Measurements from ENCODE around the gene XRCC3. TPM values are rescaled to one million over a fixed set of nuclear protein-coding genes. Genes with fewer than 3 reads are reported as not detected.

Gene XRCC3
- total and polyA plus RNA-seq, 7 experiments from 2014 or later = 5.1 to 38.9 (median 10.2) TPM

GRCh38 chr14:103704708-103705107, 10.5 kb downstream of the XRCC3 start:
- no peak overlapping the region for H3K4me3 Mint-ChIP-seq
- Histone ChIP-seq H3K27me3 (ENCODE audit: control insufficient read depth in 2 of 2, insufficient read depth in 2 of 2, low read length in 2 of 2) (no peaks in the 10 kb centered on the region), H3K36me3 (ENCODE audit: control insufficient read depth in 2 of 3, insufficient read depth in 3 of 3, low read length in 3 of 3) (peaks cover 0 to 71% (median 0%) of the 10 kb centered on the region in 3 experiments), H3K27ac (ENCODE audit: low read depth, low read length) (no peak overlapping the region), H3K4me1 (ENCODE audit: control insufficient read depth in 2 of 2, insufficient read depth in 2 of 2, low read length in 2 of 2) (no peaks in the 10 kb centered on the region), H3K4me3 (ENCODE audit: low read length) (no peak overlapping the region), H3K9me3 (ENCODE audit: control insufficient read depth in 2 of 3, low read length in 3 of 3) (no peaks in the 10 kb centered on the region)
- peak overlapping the region in 1 of 9 donors; percentile 38 for H3K27ac Mint-ChIP-seq
- DNase-seq (no peak), ATAC-seq (no peak)
- intact Hi-C loops (cut with micrococcal nuclease) = no loop called here
- ChIA-PET CTCF (no interaction called here), POLR2A (no interaction called here)
- peaks cover 0 to 2% (median 0%) of the 10 kb centered on the region in 11 donors for H3K9me3 Mint-ChIP-seq
- peaks cover 0 to 11% (median 0%) of the 10 kb centered on the region in 5 donors for H3K36me3 Mint-ChIP-seq
- H3K27me3 Mint-ChIP-seq = no peaks in the 10 kb centered on the region
- H3K4me1 Mint-ChIP-seq = peaks cover 0 to 10% (median 0%) of the 10 kb centered on the region in 7 donors

GRCh38 chr14:103703433-103704385, 11.5 kb downstream of the XRCC3 start:
- peaks cover 0 to 10% (median 0%) of the 10 kb centered on the region in 7 donors for H3K4me1 Mint-ChIP-seq
- H3K9me3 ChIP-seq (ENCODE audit: control insufficient read depth in 2 of 3, low read length in 3 of 3) = no peaks in the 10 kb centered on the region
- no peaks in the 10 kb centered on the region for H3K4me1 ChIP-seq (ENCODE audit: control insufficient read depth in 2 of 2, insufficient read depth in 2 of 2, low read length in 2 of 2)
- H3K9me3 Mint-ChIP-seq = peaks cover 0 to 2% (median 0%) of the 10 kb centered on the region in 11 donors
- peaks cover 0 to 8% (median 0%) of the 10 kb centered on the region in 5 donors for H3K36me3 Mint-ChIP-seq
- peak overlapping the region in 1 of 10 donors; percentile 40 for H3K4me3 Mint-ChIP-seq
- H3K27me3 ChIP-seq (ENCODE audit: control insufficient read depth in 2 of 2, insufficient read depth in 2 of 2, low read length in 2 of 2) = no peaks in the 10 kb centered on the region
- POLR2A ChIA-PET = no interaction called here
- H3K4me3 ChIP-seq (ENCODE audit: low read length) = no peak overlapping the region
- no peak overlapping the region for H3K27ac ChIP-seq (ENCODE audit: low read depth, low read length)
- DNase-seq = no peak
- CTCF ChIA-PET = no interaction called here
- H3K36me3 ChIP-seq (ENCODE audit: control insufficient read depth in 2 of 3, insufficient read depth in 3 of 3, low read length in 3 of 3) = peaks cover 0 to 79% (median 0%) of the 10 kb centered on the region in 3 experiments
- no peak for ATAC-seq
- intact Hi-C loops (cut with micrococcal nuclease) = no loop called here
- H3K27ac Mint-ChIP-seq = peak overlapping the region in 5 of 9 donors; percentile 3 to 63 (median 49)
- H3K27me3 Mint-ChIP-seq = no peaks in the 10 kb centered on the region

GRCh38 chr14:103702497-103703432, 12.5 kb downstream of the XRCC3 start:
- POLR2A ChIA-PET = no interaction called here
- intact Hi-C loops (cut with micrococcal nuclease) = no loop called here
- no peaks in the 10 kb centered on the region for H3K4me1 ChIP-seq (ENCODE audit: control insufficient read depth in 2 of 2, insufficient read depth in 2 of 2, low read length in 2 of 2)
- H3K9me3 Mint-ChIP-seq = peaks cover 0 to 2% (median 0%) of the 10 kb centered on the region in 11 donors
- no peaks in the 10 kb centered on the region for H3K27me3 ChIP-seq (ENCODE audit: control insufficient read depth in 2 of 2, insufficient read depth in 2 of 2, low read length in 2 of 2)
- H3K36me3 ChIP-seq (ENCODE audit: control insufficient read depth in 2 of 3, insufficient read depth in 3 of 3, low read length in 3 of 3) = peaks cover 0 to 78% (median 0%) of the 10 kb centered on the region in 3 experiments
- no peak for DNase-seq
- no peaks in the 10 kb centered on the region for H3K9me3 ChIP-seq (ENCODE audit: control insufficient read depth in 2 of 3, low read length in 3 of 3)
- CTCF ChIA-PET = no interaction called here
- peaks cover 0 to 8% (median 0%) of the 10 kb centered on the region in 5 donors for H3K36me3 Mint-ChIP-seq
- peaks cover 0 to 10% (median 0%) of the 10 kb centered on the region in 7 donors for H3K4me1 Mint-ChIP-seq
- no peak overlapping the region for H3K4me3 ChIP-seq (ENCODE audit: low read length)
- no peak overlapping the region for H3K27ac ChIP-seq (ENCODE audit: low read depth, low read length)
- ATAC-seq = no peak
- H3K4me3 Mint-ChIP-seq = no peak overlapping the region
- H3K27ac Mint-ChIP-seq = peak overlapping the region in 4 of 9 donors; percentile 23 to 61 (median 34)
- H3K27me3 Mint-ChIP-seq = no peaks in the 10 kb centered on the region

GRCh38 chr14:103702095-103702494, 13.2 kb downstream of the XRCC3 start:
- no peaks in the 10 kb centered on the region for H3K4me1 ChIP-seq (ENCODE audit: control insufficient read depth in 2 of 2, insufficient read depth in 2 of 2, low read length in 2 of 2)
- H3K27me3 ChIP-seq (ENCODE audit: control insufficient read depth in 2 of 2, insufficient read depth in 2 of 2, low read length in 2 of 2) = no peaks in the 10 kb centered on the region
- peaks cover 0 to 74% (median 0%) of the 10 kb centered on the region in 3 experiments for H3K36me3 ChIP-seq (ENCODE audit: control insufficient read depth in 2 of 3, insufficient read depth in 3 of 3, low read length in 3 of 3)
- no peak for ATAC-seq
- Mint-ChIP-seq H3K36me3 (peaks cover 0 to 11% (median 0%) of the 10 kb centered on the region in 5 donors), H3K9me3 (peaks cover 0 to 2% (median 0%) of the 10 kb centered on the region in 11 donors), H3K27ac (peak overlapping the region in 1 of 9 donors; percentile 14), H3K27me3 (no peaks in the 10 kb centered on the region), H3K4me1 (peaks cover 0 to 10% (median 0%) of the 10 kb centered on the region in 7 donors), H3K4me3 (no peak overlapping the region)
- no peaks in the 10 kb centered on the region for H3K9me3 ChIP-seq (ENCODE audit: control insufficient read depth in 2 of 3, low read length in 3 of 3)
- ChIA-PET POLR2A (no interaction called here), CTCF (no interaction called here)
- H3K4me3 ChIP-seq (ENCODE audit: low read length) = no peak overlapping the region
- intact Hi-C loops (cut with micrococcal nuclease) = no loop called here
- no peak for DNase-seq
- H3K27ac ChIP-seq (ENCODE audit: low read depth, low read length) = no peak overlapping the region

- H3K27me3 ChIP-seq (ENCODE audit: control insufficient read depth in 2 of 2, insufficient read depth in 2 of 2, low read length in 2 of 2) = no peaks in the 10 kb centered on the region
- ChIA-PET POLR2A (no interaction called here), CTCF (interaction anchor here (0.5 kb wide), 1 partner anchor 59 kb away, joined by 3 read pairs; no protein-coding TSS in a partner anchor)
- no peak overlapping the region for H3K27ac ChIP-seq (ENCODE audit: low read depth, low read length)
- Mint-ChIP-seq H3K4me3 (no peak overlapping the region), H3K9me3 (peaks cover 0 to 2% (median 0%) of the 10 kb centered on the region in 11 donors), H3K27ac (no peak overlapping the region), H3K27me3 (no peaks in the 10 kb centered on the region), H3K4me1 (peaks cover 0 to 13% (median 7%) of the 10 kb centered on the region in 7 donors), H3K36me3 (peaks cover 0 to 16% (median 0%) of the 10 kb centered on the region in 5 donors)
- DNase-seq (no peak), ATAC-seq (no peak)
- H3K4me3 ChIP-seq (ENCODE audit: low read length) = no peak overlapping the region
- no peaks in the 10 kb centered on the region for H3K4me1 ChIP-seq (ENCODE audit: control insufficient read depth in 2 of 2, insufficient read depth in 2 of 2, low read length in 2 of 2)
- peaks cover 0 to 68% (median 0%) of the 10 kb centered on the region in 3 experiments for H3K36me3 ChIP-seq (ENCODE audit: control insufficient read depth in 2 of 3, insufficient read depth in 3 of 3, low read length in 3 of 3)
- intact Hi-C loops (cut with micrococcal nuclease) = no loop called here
- no peaks in the 10 kb centered on the region for H3K9me3 ChIP-seq (ENCODE audit: control insufficient read depth in 2 of 3, low read length in 3 of 3)
Observed at GRCh38 chr14:103700753-103701490, 14.3 kb downstream of the XRCC3 start.
